GM21528 (cell line): ENCODE data around the gene GRID2.

Experiments used
- ATAC-seq: cut with Tn5 transposase; IDR thresholded peaks from one replicate; pipeline ENCODE4 v1.9.1; 2021; ENCODE audit warnings: mild to moderate bottlenecking, moderate library complexity; ENCODE audit not compliant: unreplicated experiment, low FRiP score

Gene GRID2

GRCh38 chr4:93053140-93053539, 749.4 kb downstream of the GRID2 start:
- no peak for ATAC-seq

GRCh38 chr4:93061826-93062225, 758.1 kb downstream of the GRID2 start:
- no peak for ATAC-seq

GRCh38 chr4:93063325-93063724, 759.6 kb downstream of the GRID2 start:
- no peak for ATAC-seq

- no peak for ATAC-seq
Measured at GRCh38 chr4:93065790-93066189, 762.0 kb downstream of the GRID2 start.

GRCh38 chr4:93066749-93067148, 763.0 kb downstream of the GRID2 start:
- ATAC-seq: no peak

GRCh38 chr4:93072292-93072691, 768.5 kb downstream of the GRID2 start:
- no peak for ATAC-seq

- no peak for ATAC-seq
Measured at GRCh38 chr4:93080316-93080715, 776.5 kb downstream of the GRID2 start.

- ATAC-seq: no peak
Measured at GRCh38 chr4:93084599-93085305, 781.0 kb downstream of the GRID2 start.

- no peak for ATAC-seq
Measured at GRCh38 chr4:93086356-93086755, 782.6 kb downstream of the GRID2 start.

GRCh38 chr4:93092765-93093164, 789.0 kb downstream of the GRID2 start:
- no peak for ATAC-seq

GRCh38 chr4:93103042-93103441, 799.3 kb downstream of the GRID2 start:
- ATAC-seq: no peak

GRCh38 chr4:93116624-93117023, 812.9 kb downstream of the GRID2 start:
- no peak for ATAC-seq

- ATAC-seq: no peak
Measured at GRCh38 chr4:93127489-93127888, 823.7 kb downstream of the GRID2 start.

- ATAC-seq: no peak
Measured at GRCh38 chr4:93132631-93133030, 828.9 kb downstream of the GRID2 start.

- ATAC-seq: no peak
Measured at GRCh38 chr4:93139118-93139517, 835.4 kb downstream of the GRID2 start.

- ATAC-seq: no peak
Measured at GRCh38 chr4:93143902-93144301, 840.1 kb downstream of the GRID2 start.

GRCh38 chr4:93144644-93145043, 840.9 kb downstream of the GRID2 start:
- no peak for ATAC-seq

GRCh38 chr4:93147524-93148212, 843.9 kb downstream of the GRID2 start:
- no peak for ATAC-seq

GRCh38 chr4:93152491-93152890, 848.7 kb downstream of the GRID2 start:
- no peak for ATAC-seq

- ATAC-seq: no peak
Measured at GRCh38 chr4:93157986-93158385, 854.2 kb downstream of the GRID2 start.

- no peak for ATAC-seq
Measured at GRCh38 chr4:93168053-93168452, 864.3 kb downstream of the GRID2 start.

GRCh38 chr4:93169966-93170365, 866.2 kb downstream of the GRID2 start:
- ATAC-seq: no peak
